Measurements from ENCODE around the gene KCNMB1.
A peak's percentile ranks its signal among the peaks of the same experiment; 100 is the strongest.

Gene KCNMB1

GRCh38 chr5:170411100-170411499, 21.9 kb upstream of the KCNMB1 start:
- no peak overlapping the region for H2BK15ac ChIP-seq (replicated peaks; ENCODE audit: low read depth)
- no peak overlapping the region for H3K27ac ChIP-seq (ENCODE audit: low read depth, low read length)
- H3K27me3 ChIP-seq (ENCODE audit: insufficient read depth, low read length, poor library complexity), result no peaks in the 10 kb centered on the region
- no peak overlapping the region for H2BK120ac ChIP-seq (ENCODE audit: low read depth, low read length)
- H3K79me2 ChIP-seq (ENCODE audit: control insufficient read depth, insufficient read depth, low read length), result no peaks in the 10 kb centered on the region
- no peak overlapping the region for H3K56ac ChIP-seq (ENCODE audit: low read length)
- H3K18ac ChIP-seq (ENCODE audit: low read length), result no peak overlapping the region
- H3K36me3 ChIP-seq (ENCODE audit: control insufficient read depth, insufficient read depth, low read length), result no peaks in the 10 kb centered on the region
- H3K4ac ChIP-seq (ENCODE audit: low read depth, low read length), result no peak overlapping the region
- no peak overlapping the region for H3K23ac ChIP-seq (ENCODE audit: low read length)
- WGBS (ENCODE audit: extremely low coverage, insufficient coverage, low lambda C conversion rate), result no CpG with 5 or more reads among the region's 3 CpGs
- no peak overlapping the region for H2AK5ac ChIP-seq (ENCODE audit: low read length)
- H3K4me1 ChIP-seq (ENCODE audit: control insufficient read depth, low read depth, low read length), result peaks cover 3% of the 10 kb centered on the region
- H2BK5ac ChIP-seq (ENCODE audit: low read length), result no peak overlapping the region
- no peak for DNase-seq
- no peaks in the 10 kb centered on the region for H3K79me1 ChIP-seq (ENCODE audit: low read length)
- no peak overlapping the region for H3K9ac ChIP-seq (ENCODE audit: low read length)
- H4K8ac ChIP-seq (ENCODE audit: low read depth, low read length), result no peak overlapping the region
- H3K4me2 ChIP-seq (ENCODE audit: low read length), result no peak overlapping the region
- H3K4me3 ChIP-seq (ENCODE audit: low read length), result no peak overlapping the region
- H4K5ac ChIP-seq (ENCODE audit: low read length), result no peak overlapping the region

DNA sequence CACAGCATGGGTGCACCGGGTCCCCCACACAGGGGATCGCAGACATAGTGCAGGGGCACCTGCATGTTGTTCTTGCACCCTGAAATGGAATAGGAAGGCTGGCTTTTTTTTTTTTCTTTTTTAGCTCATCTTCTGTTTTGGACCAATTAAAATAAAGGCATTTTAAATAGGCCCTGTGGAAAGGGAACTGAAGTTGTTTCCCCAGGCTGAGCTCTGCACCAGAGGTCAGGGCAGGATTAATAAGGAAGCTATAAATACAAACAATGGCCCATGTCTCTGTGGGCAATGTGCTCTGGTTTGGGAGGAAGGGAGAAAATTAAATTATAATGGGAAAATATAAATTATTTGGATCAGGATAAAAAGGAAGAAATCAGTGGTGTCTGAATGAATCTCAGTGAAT, 21.2 kb upstream of the KCNMB1 start:
- WGBS (ENCODE audit: extremely low coverage, insufficient coverage, low lambda C conversion rate), result no CpG with 5 or more reads among the region's 2 CpGs
- no peaks in the 10 kb centered on the region for H3K36me3 ChIP-seq (ENCODE audit: control insufficient read depth, insufficient read depth, low read length)

GRCh38 chr5:170408877-170409660, 19.9 kb upstream of the KCNMB1 start:
- no peak overlapping the region for H3K56ac ChIP-seq (ENCODE audit: low read length)
- H3K4me1 ChIP-seq (ENCODE audit: control insufficient read depth, low read depth, low read length), result peaks cover 3% of the 10 kb centered on the region
- H3K9ac ChIP-seq (ENCODE audit: low read length), result no peak overlapping the region
- H3K27me3 ChIP-seq (ENCODE audit: insufficient read depth, low read length, poor library complexity), result no peaks in the 10 kb centered on the region
- no peaks in the 10 kb centered on the region for H3K79me2 ChIP-seq (ENCODE audit: control insufficient read depth, insufficient read depth, low read length)
- no peak overlapping the region for H2BK120ac ChIP-seq (ENCODE audit: low read depth, low read length)
- peak overlapping the region; percentile 45 for H3K23ac ChIP-seq (ENCODE audit: low read length)
- no peak overlapping the region for H3K27ac ChIP-seq (ENCODE audit: low read depth, low read length)
- no peak for DNase-seq
- H3K4me2 ChIP-seq (ENCODE audit: low read length), result no peak overlapping the region
- H2BK15ac ChIP-seq (replicated peaks; ENCODE audit: low read depth), result no peak overlapping the region
- H3K18ac ChIP-seq (ENCODE audit: low read length), result no peak overlapping the region
- no peak overlapping the region for H4K8ac ChIP-seq (ENCODE audit: low read depth, low read length)
- H3K79me1 ChIP-seq (ENCODE audit: low read length), result no peaks in the 10 kb centered on the region
- no peaks in the 10 kb centered on the region for H3K36me3 ChIP-seq (ENCODE audit: control insufficient read depth, insufficient read depth, low read length)
- H4K5ac ChIP-seq (ENCODE audit: low read length), result no peak overlapping the region
- H3K4me3 ChIP-seq (ENCODE audit: low read length), result no peak overlapping the region
- no CpG with 5 or more reads among the region's 7 CpGs for WGBS (ENCODE audit: extremely low coverage, insufficient coverage, low lambda C conversion rate)
- no peak overlapping the region for H2BK5ac ChIP-seq (ENCODE audit: low read length)
- H2AK5ac ChIP-seq (ENCODE audit: low read length), result peak overlapping the region; percentile 73
- no peak overlapping the region for H3K4ac ChIP-seq (ENCODE audit: low read depth, low read length)

More for the DNA sequence above, 21.2 kb upstream of the KCNMB1 start:
- H3K23ac ChIP-seq (ENCODE audit: low read length), result no peak overlapping the region
- no peak overlapping the region for H3K27ac ChIP-seq (ENCODE audit: low read depth, low read length)
- no peak overlapping the region for H4K8ac ChIP-seq (ENCODE audit: low read depth, low read length)
- no peak overlapping the region for H2BK5ac ChIP-seq (ENCODE audit: low read length)
- H3K27me3 ChIP-seq (ENCODE audit: insufficient read depth, low read length, poor library complexity), result no peaks in the 10 kb centered on the region
- no peak overlapping the region for H3K4ac ChIP-seq (ENCODE audit: low read depth, low read length)
- H3K79me2 ChIP-seq (ENCODE audit: control insufficient read depth, insufficient read depth, low read length), result no peaks in the 10 kb centered on the region
- no peak overlapping the region for H3K18ac ChIP-seq (ENCODE audit: low read length)
- no peak overlapping the region for H3K9ac ChIP-seq (ENCODE audit: low read length)
- no peak overlapping the region for H3K56ac ChIP-seq (ENCODE audit: low read length)
- H2BK120ac ChIP-seq (ENCODE audit: low read depth, low read length), result no peak overlapping the region
- H3K4me3 ChIP-seq (ENCODE audit: low read length), result no peak overlapping the region
- H3K79me1 ChIP-seq (ENCODE audit: low read length), result no peaks in the 10 kb centered on the region
- H3K4me2 ChIP-seq (ENCODE audit: low read length), result no peak overlapping the region
- peaks cover 3% of the 10 kb centered on the region for H3K4me1 ChIP-seq (ENCODE audit: control insufficient read depth, low read depth, low read length)
- H4K5ac ChIP-seq (ENCODE audit: low read length), result no peak overlapping the region
- H2BK15ac ChIP-seq (replicated peaks; ENCODE audit: low read depth), result no peak overlapping the region
- no peak overlapping the region for H2AK5ac ChIP-seq (ENCODE audit: low read length)
- no peak for DNase-seq

GRCh38 chr5:170408226-170408625, 19.1 kb upstream of the KCNMB1 start:
- H3K23ac ChIP-seq (ENCODE audit: low read length), result no peak overlapping the region
- no peak overlapping the region for H2BK5ac ChIP-seq (ENCODE audit: low read length)
- no peak overlapping the region for H2BK15ac ChIP-seq (replicated peaks; ENCODE audit: low read depth)
- H4K8ac ChIP-seq (ENCODE audit: low read depth, low read length), result no peak overlapping the region
- no peak overlapping the region for H3K4me2 ChIP-seq (ENCODE audit: low read length)
- no peak overlapping the region for H3K18ac ChIP-seq (ENCODE audit: low read length)
- no peak overlapping the region for H4K5ac ChIP-seq (ENCODE audit: low read length)
- no peak overlapping the region for H3K4me3 ChIP-seq (ENCODE audit: low read length)
- no peak overlapping the region for H3K56ac ChIP-seq (ENCODE audit: low read length)
- H3K4me1 ChIP-seq (ENCODE audit: control insufficient read depth, low read depth, low read length), result peaks cover 3% of the 10 kb centered on the region
- no CpG with 5 or more reads among the region's 6 CpGs for WGBS (ENCODE audit: extremely low coverage, insufficient coverage, low lambda C conversion rate)
- no peak overlapping the region for H2BK120ac ChIP-seq (ENCODE audit: low read depth, low read length)
- no peaks in the 10 kb centered on the region for H3K79me2 ChIP-seq (ENCODE audit: control insufficient read depth, insufficient read depth, low read length)
- no peak overlapping the region for H3K27ac ChIP-seq (ENCODE audit: low read depth, low read length)
- no peaks in the 10 kb centered on the region for H3K79me1 ChIP-seq (ENCODE audit: low read length)
- H3K36me3 ChIP-seq (ENCODE audit: control insufficient read depth, insufficient read depth, low read length), result no peaks in the 10 kb centered on the region
- H3K9ac ChIP-seq (ENCODE audit: low read length), result no peak overlapping the region
- no peaks in the 10 kb centered on the region for H3K27me3 ChIP-seq (ENCODE audit: insufficient read depth, low read length, poor library complexity)
- no peak overlapping the region for H3K4ac ChIP-seq (ENCODE audit: low read depth, low read length)
- DNase-seq, result peak; percentile 90
- H2AK5ac ChIP-seq (ENCODE audit: low read length), result no peak overlapping the region

- no peak overlapping the region for H3K4me3 ChIP-seq (ENCODE audit: low read length)
- no peaks in the 10 kb centered on the region for H3K79me1 ChIP-seq (ENCODE audit: low read length)
- no peak for DNase-seq
- H4K5ac ChIP-seq (ENCODE audit: low read length), result no peak overlapping the region
- no peak overlapping the region for H2BK15ac ChIP-seq (replicated peaks; ENCODE audit: low read depth)
- H3K18ac ChIP-seq (ENCODE audit: low read length), result no peak overlapping the region
- H2BK5ac ChIP-seq (ENCODE audit: low read length), result no peak overlapping the region
- no peak overlapping the region for H3K9ac ChIP-seq (ENCODE audit: low read length)
- H3K23ac ChIP-seq (ENCODE audit: low read length), result no peak overlapping the region
- H3K56ac ChIP-seq (ENCODE audit: low read length), result no peak overlapping the region
- H2AK5ac ChIP-seq (ENCODE audit: low read length), result peak overlapping the region; percentile 67
- no CpG with 5 or more reads among the region's 6 CpGs for WGBS (ENCODE audit: extremely low coverage, insufficient coverage, low lambda C conversion rate)
- H4K8ac ChIP-seq (ENCODE audit: low read depth, low read length), result no peak overlapping the region
- no peak overlapping the region for H3K27ac ChIP-seq (ENCODE audit: low read depth, low read length)
- no peak overlapping the region for H3K4me2 ChIP-seq (ENCODE audit: low read length)
- no peaks in the 10 kb centered on the region for H3K27me3 ChIP-seq (ENCODE audit: insufficient read depth, low read length, poor library complexity)
- no peaks in the 10 kb centered on the region for H3K79me2 ChIP-seq (ENCODE audit: control insufficient read depth, insufficient read depth, low read length)
- H3K4me1 ChIP-seq (ENCODE audit: control insufficient read depth, low read depth, low read length), result peaks cover 3% of the 10 kb centered on the region
- no peaks in the 10 kb centered on the region for H3K36me3 ChIP-seq (ENCODE audit: control insufficient read depth, insufficient read depth, low read length)
- no peak overlapping the region for H3K4ac ChIP-seq (ENCODE audit: low read depth, low read length)
- no peak overlapping the region for H2BK120ac ChIP-seq (ENCODE audit: low read depth, low read length)
These were observed 17.9 kb upstream of the KCNMB1 start for GRCh38 chr5:170407062-170407461.

DNA sequence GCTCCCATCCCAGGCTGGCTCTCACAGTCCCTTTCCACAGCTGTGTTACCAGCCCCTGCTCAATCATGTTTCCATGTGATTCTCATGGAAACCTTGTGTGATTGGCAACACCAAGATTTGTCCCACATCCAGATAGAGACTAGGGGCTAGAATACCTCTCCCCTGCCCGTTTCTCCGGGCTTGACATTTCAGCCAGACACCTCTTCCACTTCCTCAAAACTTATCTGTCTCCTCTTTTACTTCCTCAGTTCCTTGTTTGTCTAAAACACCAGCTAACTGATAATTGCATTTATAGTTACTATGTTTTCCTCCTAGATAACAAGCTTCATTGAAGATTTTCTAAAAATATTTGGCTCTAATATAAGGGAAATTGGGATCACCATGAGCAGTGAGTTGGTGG, 16.6 kb upstream of the KCNMB1 start:
- no peak overlapping the region for H3K9ac ChIP-seq (ENCODE audit: low read length)
- H3K27ac ChIP-seq (ENCODE audit: low read depth, low read length), result no peak overlapping the region
- no peak overlapping the region for H3K56ac ChIP-seq (ENCODE audit: low read length)
- no peak overlapping the region for H3K4ac ChIP-seq (ENCODE audit: low read depth, low read length)
- no peak overlapping the region for H3K4me2 ChIP-seq (ENCODE audit: low read length)
- H2AK5ac ChIP-seq (ENCODE audit: low read length), result no peak overlapping the region
- no peak overlapping the region for H4K8ac ChIP-seq (ENCODE audit: low read depth, low read length)
- H3K18ac ChIP-seq (ENCODE audit: low read length), result no peak overlapping the region
- no peak overlapping the region for H2BK5ac ChIP-seq (ENCODE audit: low read length)
- H3K4me3 ChIP-seq (ENCODE audit: low read length), result no peak overlapping the region
- no peak overlapping the region for H2BK120ac ChIP-seq (ENCODE audit: low read depth, low read length)
- no peak overlapping the region for H4K5ac ChIP-seq (ENCODE audit: low read length)
- H3K27me3 ChIP-seq (ENCODE audit: insufficient read depth, low read length, poor library complexity), result no peaks in the 10 kb centered on the region
- WGBS (ENCODE audit: extremely low coverage, insufficient coverage, low lambda C conversion rate), result no CpG with 5 or more reads among the region's 2 CpGs
- no peak overlapping the region for H3K23ac ChIP-seq (ENCODE audit: low read length)
- no peak for DNase-seq
- H2BK15ac ChIP-seq (replicated peaks; ENCODE audit: low read depth), result no peak overlapping the region
- no peaks in the 10 kb centered on the region for H3K79me2 ChIP-seq (ENCODE audit: control insufficient read depth, insufficient read depth, low read length)
- no peaks in the 10 kb centered on the region for H3K36me3 ChIP-seq (ENCODE audit: control insufficient read depth, insufficient read depth, low read length)
- no peaks in the 10 kb centered on the region for H3K79me1 ChIP-seq (ENCODE audit: low read length)
- H3K4me1 ChIP-seq (ENCODE audit: control insufficient read depth, low read depth, low read length), result peaks cover 3% of the 10 kb centered on the region

Data from mesendoderm (in vitro differentiated cells).